ENCODE data around the gene PDE3A.

The PDE3A gene

DNA sequence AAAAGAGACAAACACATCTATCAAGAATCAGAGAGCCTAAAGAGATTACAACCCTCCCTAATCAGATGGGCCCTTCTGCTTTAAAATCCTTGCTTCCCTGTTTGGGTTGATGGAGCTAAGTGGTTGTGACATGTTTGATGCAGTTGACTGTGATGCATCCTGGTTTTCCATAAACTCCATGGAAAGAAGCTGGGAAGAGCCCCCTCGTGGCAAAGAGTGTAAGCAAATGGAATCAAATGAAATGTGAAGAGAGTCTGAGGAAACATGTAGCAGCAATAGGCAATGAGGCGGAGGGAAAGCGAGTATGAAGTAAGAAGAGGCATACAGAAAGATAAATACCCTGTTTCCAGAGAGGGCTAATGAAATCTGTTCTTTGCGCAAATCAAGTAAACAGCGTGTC is 256.4 kb downstream of the PDE3A start:
- TF ChIP-seq CTCF (conservative IDR thresholded peaks at IDR 0.05; ENCODE audit: low read depth, low read length) = peak; percentile 55
- no peak overlapping the region for H3K4me3 ChIP-seq (ENCODE audit: low read depth, low read length)
- DNase-seq (ENCODE audit: low read depth) = peak; percentile 41

- H3K4me3 ChIP-seq (ENCODE audit: low read depth, low read length) = no peak overlapping the region
- TF ChIP-seq CTCF (conservative IDR thresholded peaks at IDR 0.05; ENCODE audit: low read depth, low read length) = no peak
- no peak for DNase-seq (ENCODE audit: low read depth)
Observed at GRCh38 chr12:20625531-20625930, 257.2 kb downstream of the PDE3A start.

- no peak for TF ChIP-seq CTCF (conservative IDR thresholded peaks at IDR 0.05; ENCODE audit: low read depth, low read length)
- H3K4me3 ChIP-seq (ENCODE audit: low read depth, low read length) = no peak overlapping the region
- DNase-seq (ENCODE audit: low read depth) = no peak
Observed at GRCh38 chr12:20627001-20627588, 258.8 kb downstream of the PDE3A start.

GRCh38 chr12:20628226-20628787 is 260.0 kb downstream of the PDE3A start:
- DNase-seq (ENCODE audit: low read depth) = no peak
- no peak overlapping the region for H3K4me3 ChIP-seq (ENCODE audit: low read depth, low read length)
- TF ChIP-seq CTCF (conservative IDR thresholded peaks at IDR 0.05; ENCODE audit: low read depth, low read length) = no peak

GRCh38 chr12:20628999-20629398 is 260.7 kb downstream of the PDE3A start:
- no peak for TF ChIP-seq CTCF (conservative IDR thresholded peaks at IDR 0.05; ENCODE audit: low read depth, low read length)
- DNase-seq (ENCODE audit: low read depth) = no peak
- H3K4me3 ChIP-seq (ENCODE audit: low read depth, low read length) = no peak overlapping the region

- H3K4me3 ChIP-seq (ENCODE audit: low read depth, low read length) = no peak overlapping the region
- TF ChIP-seq CTCF (conservative IDR thresholded peaks at IDR 0.05; ENCODE audit: low read depth, low read length) = no peak
- DNase-seq (ENCODE audit: low read depth) = peak; percentile 86
Observed at GRCh38 chr12:20629414-20630156, 261.2 kb downstream of the PDE3A start.
